Measurements from ENCODE around the gene ZSWIM5.

DNA sequence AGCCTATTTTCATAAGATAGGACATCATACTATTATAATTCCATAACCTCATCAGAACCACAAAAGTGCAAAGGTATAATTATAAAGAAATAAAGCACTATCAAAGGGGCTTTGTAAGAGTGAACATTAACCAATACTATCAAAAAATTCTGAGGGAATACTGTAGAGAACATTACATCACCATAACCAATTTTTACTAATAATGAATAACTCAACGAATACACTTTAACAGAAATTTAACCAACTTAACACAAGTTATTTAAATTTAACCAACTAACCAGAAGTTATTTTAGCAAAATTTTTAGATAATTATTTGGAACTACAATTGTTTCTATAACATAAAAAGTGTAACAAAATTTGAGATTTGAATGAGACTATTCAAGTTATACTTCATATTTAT is 34.8 kb downstream of the ZSWIM5 start:
- TF ChIP-seq CTCF (IDR thresholded peaks at IDR 0.05) (no peak), TCF7L2 (IDR thresholded peaks at IDR 0.05; ENCODE audit: low read depth, low read length) (no peak), POLR2AphosphoS5 (IDR thresholded peaks at IDR 0.05; ENCODE audit: low read depth, low read length) (no peak), SIN3A (IDR thresholded peaks at IDR 0.05; ENCODE audit: borderline replicate concordance, insufficient read depth, low read depth, low read length) (no peak), REST (IDR thresholded peaks at IDR 0.05; ENCODE audit: insufficient read depth in 1 of 2, low read depth in 2 of 2, low read length in 1 of 2) (no peak)
